B cell (primary cell): ENCODE measurements around the gene SHB. TPM values are rescaled to one million over a fixed set of nuclear protein-coding genes. Genes with fewer than 3 reads are reported as not detected.

Experiments
- ATAC-seq: fragments of 200-7000 bp; cut with Tn5 transposase; one replicate; pipeline ENCODE4 v1.10.0; 2021; ENCODE audit warnings: low read depth, mild to moderate bottlenecking, moderate number of reproducible peaks, moderate library complexity
- CTCF ChIA-PET: fragments of 350-600 bp; sonication (Branson Sonifier 250); formaldehyde crosslinking; loops from one replicate; lab custom pipeline; 2021; ENCODE audit warnings: antibody characterized with exemption, inconsistent platforms; lab: Charles Lee
- POLR2A ChIA-PET: fragments of 350-600 bp; sonication (Branson Sonifier 250); formaldehyde crosslinking; loops from one replicate; lab custom pipeline; 2021; ENCODE audit warnings: antibody characterized with exemption; lab: Charles Lee
- DNase-seq: peaks from one replicate; pipeline ENCODE4 v3.0.0; 2013
- H2AFZ ChIP-seq: 2 replicates; pipeline ENCODE4 v1.6.1; 2012; ENCODE audit warnings: mild to moderate bottlenecking, low read depth, low read length; ENCODE audit not compliant: insufficient read depth, poor library complexity, severe bottlenecking
- H3K27ac ChIP-seq, 2 donors: 1 replicate in 1 of 2; 2 replicates in 1 of 2; pipeline ENCODE4 v1.5.1; 2012 to 2013; ENCODE audit warnings: low read length in 2 of 2, mild to moderate bottlenecking in 2 of 2, moderate library complexity in 1 of 2
- H3K27me3 ChIP-seq, 4 experiments: fragments of 200-600 bp in 1 of 4; sonication (generic) in 1 of 4; replicated peaks in 1 of 4; 1 replicate in 2 of 4; 2 replicates in 2 of 4; pipeline versions ENCODE4 v1.6.1 to v1.7.0; 2013 to 2016; ENCODE audit warnings: low read length in 3 of 4, mild to moderate bottlenecking in 2 of 4, mixed read lengths in 1 of 4, moderate library complexity in 1 of 4; ENCODE audit not compliant: insufficient read depth in 4 of 4, control insufficient read depth in 3 of 4; ENCODE audit errors: control extremely low read depth in 1 of 4
- H3K36me3 ChIP-seq, 2 experiments: replicated peaks in 1 of 2; 1 replicate in 1 of 2; 2 replicates in 1 of 2; pipeline versions ENCODE4 v1.6.1 to v1.7.1; 2013; ENCODE audit warnings: low read length in 1 of 2; ENCODE audit not compliant: insufficient read depth in 2 of 2, control insufficient read depth in 1 of 2; ENCODE audit errors: control extremely low read depth in 1 of 2, extremely low read depth in 1 of 2
- H3K4me1 ChIP-seq, 2 donors: fragments of 200-600 bp in 1 of 2; sonication (generic) in 1 of 2; 1 replicate in 1 of 2; 2 replicates in 1 of 2; pipeline versions ENCODE4 v1.5.1 to v1.6.1; 2013 to 2017; ENCODE audit warnings: low read length in 2 of 2; ENCODE audit not compliant: control insufficient read depth in 2 of 2, insufficient read depth in 2 of 2
- H3K4me2 ChIP-seq: replicated peaks from 2 replicates; pipeline ENCODE3; 2012; ENCODE audit warnings: mild to moderate bottlenecking, low read depth, low read length; ENCODE audit not compliant: poor library complexity, severe bottlenecking
- H3K4me3 ChIP-seq, 5 experiments: fragments of 200-600 bp in 1 of 5; sonication (generic) in 1 of 5; 1 replicate in 3 of 5; 2 replicates in 2 of 5; pipeline versions ENCODE4 v1.5.1 to v1.7.0; 2011 to 2016; ENCODE audit warnings: low read length in 4 of 5, mild to moderate bottlenecking in 4 of 5, low read depth in 2 of 5, control low read depth in 1 of 5, moderate library complexity in 1 of 5; ENCODE audit not compliant: insufficient read depth in 1 of 5; ENCODE audit errors: control extremely low read depth in 1 of 5, extremely low read depth in 1 of 5
- H3K79me2 ChIP-seq: fragments of 200-600 bp; sonication (generic); one replicate; pipeline ENCODE4 v1.6.0; 2016; ENCODE audit warnings: low read length; ENCODE audit not compliant: control insufficient read depth, insufficient read depth
- H3K9ac ChIP-seq: fragments of 200-600 bp; sonication (generic); 2 replicates; pipeline ENCODE4 v1.6.1; 2017; ENCODE audit warnings: mild to moderate bottlenecking, low read length, moderate library complexity
- H3K9me3 ChIP-seq, 3 donors: one replicate each; pipeline versions ENCODE4 v1.6.1 to v1.7.1; 2013; ENCODE audit warnings: low read length in 2 of 3; ENCODE audit not compliant: control insufficient read depth in 2 of 3, insufficient read depth in 1 of 3; ENCODE audit errors: control extremely low read depth in 1 of 3
- H4K20me1 ChIP-seq: 2 replicates; pipeline ENCODE4 v1.6.0; 2012; ENCODE audit warnings: mild to moderate bottlenecking, low read length; ENCODE audit not compliant: insufficient read depth, control insufficient read depth, poor library complexity, severe bottlenecking
- H3K27ac Mint-ChIP-seq: one replicate; pipeline ENCODE4 v1.8.0; 2021; ENCODE audit warnings: mixed read lengths
- H3K27me3 Mint-ChIP-seq: one replicate; pipeline ENCODE4 v1.8.0; 2021; ENCODE audit warnings: mixed read lengths
- H3K4me1 Mint-ChIP-seq: one replicate; pipeline ENCODE4 v1.8.0; 2021; ENCODE audit warnings: mixed read lengths
- H3K4me3 Mint-ChIP-seq: one replicate; pipeline ENCODE4 v1.8.0; 2021; ENCODE audit warnings: mixed read lengths
- H3K9me3 Mint-ChIP-seq: one replicate; pipeline ENCODE4 v1.8.0; 2022; ENCODE audit warnings: mixed read lengths; ENCODE audit not compliant: insufficient read depth
- CTCF ChIP-seq: fragments of 200-600 bp; IDR thresholded peaks from one replicate; pipeline ENCODE4 v1.8.0; 2022; ENCODE audit warnings: antibody characterized with exemption, mild to moderate bottlenecking
- EZH2 ChIP-seq: IDR thresholded peaks from 2 replicates; pipeline ENCODE4 v1.6.1; 2012; ENCODE audit warnings: borderline replicate concordance, low read depth, mild to moderate bottlenecking, moderate library complexity, low read length; ENCODE audit not compliant: insufficient read depth, poor library complexity, severe bottlenecking
- WGBS: methylation state at CpG from one replicate; pipeline ENCODE4 v1.1.5; 2013; ENCODE audit warnings: missing lambda C conversion rate; ENCODE audit not compliant: insufficient coverage; 5-methylcytosine and 5-hydroxymethylcytosine counted together
- intact Hi-C: fragments of 100-400 bp; cut with micrococcal nuclease; formaldehyde crosslinking; loops from one replicate; pipeline ENCODE4 v1.10.0; 2022
- polyA plus RNA-seq: library from polyadenylated mRNA; depleted of rRNA; stranded (reverse); fragments of >200 nt; gene quantifications from 2 replicates; pipeline ENCODE4 v1.2.3, GENCODE V29; 2012
- total RNA-seq, 2 donors: library from RNA; stranded (reverse); fragments of 120-200 nt in 1 of 2; gene quantifications; 1 replicate in 1 of 2; 2 replicates in 1 of 2; pipeline versions ENCODE4 v1.2.3 to v1.2.4, GENCODE V29; 2013 to 2022

Gene SHB
- total and polyA plus RNA-seq, 2 donors (not counting 1 experiment from before 2014, with no cell fraction given): 0.06 to 1.9 TPM

- Histone ChIP-seq H3K36me3 (no peaks in the 10 kb centered on the region), H3K27me3 (no peaks in the 10 kb centered on the region), H3K79me2 (no peaks in the 10 kb centered on the region), H3K27ac (no peak overlapping the region), H4K20me1 (no peaks in the 10 kb centered on the region), H3K4me2 (no peak overlapping the region), H3K9ac (no peak overlapping the region), H3K4me1 (no peaks in the 10 kb centered on the region), H2AFZ (no peak overlapping the region), H3K4me3 (no peak overlapping the region), H3K9me3 (peaks cover 0 to 4% (median 4%) of the 10 kb centered on the region in 3 donors)
- ChIA-PET POLR2A (no interaction called here), CTCF (interaction anchor here (1.0 kb wide), 1 partner anchor 13 kb away, joined by 4 read pairs; no protein-coding TSS in a partner anchor)
- 100% methylated on average over 1 of the region's 1 CpG for WGBS
- no peak for ATAC-seq
- Mint-ChIP-seq H3K4me3 (no peak overlapping the region), H3K27ac (no peak overlapping the region), H3K4me1 (no peaks in the 10 kb centered on the region), H3K27me3 (peaks cover 3% of the 10 kb centered on the region), H3K9me3 (no peaks in the 10 kb centered on the region)
- intact Hi-C loops: no loop called here
- no peak for DNase-seq
- TF ChIP-seq CTCF (no peak), EZH2 (no peak)
These were observed 142.3 kb downstream of the SHB start for GRCh38 chr9:37926737-37927118.

- WGBS: 86% methylated on average over 13 of the region's 15 CpGs
- Mint-ChIP-seq H3K4me3 (no peak overlapping the region), H3K27ac (no peak overlapping the region), H3K9me3 (no peaks in the 10 kb centered on the region), H3K27me3 (peaks cover 3% of the 10 kb centered on the region), H3K4me1 (no peaks in the 10 kb centered on the region)
- H4K20me1 ChIP-seq: no peaks in the 10 kb centered on the region
- H3K9ac ChIP-seq: no peak overlapping the region
- H3K4me3 ChIP-seq: no peak overlapping the region
- no peak overlapping the region for H2AFZ ChIP-seq
- ATAC-seq: no peak
- H3K79me2 ChIP-seq: no peaks in the 10 kb centered on the region
- no peaks in the 10 kb centered on the region for H3K4me1 ChIP-seq
- no peak for DNase-seq
- TF ChIP-seq CTCF: no peak
- TF ChIP-seq EZH2: no peak
- H3K27ac ChIP-seq: no peak overlapping the region
- CTCF ChIA-PET: interaction anchor here (1.0 kb wide), 1 partner anchor 12 kb away, joined by 4 read pairs; no protein-coding TSS in a partner anchor
- POLR2A ChIA-PET: no interaction called here
- no peaks in the 10 kb centered on the region for H3K27me3 ChIP-seq
- peaks cover 0 to 4% (median 4%) of the 10 kb centered on the region in 3 donors for H3K9me3 ChIP-seq
- H3K4me2 ChIP-seq: no peak overlapping the region
- no peaks in the 10 kb centered on the region for H3K36me3 ChIP-seq
- intact Hi-C loops: no loop called here
These were observed 143.0 kb downstream of the SHB start for GRCh38 chr9:37925786-37926736.
